ENCODE data around the gene CSN3.
"Not testable (repeated sequence)": the region's sequence is repeated elsewhere in the genome, so short reads cannot be mapped to it uniquely, and the experiment has no call there.

Gene CSN3

DNA sequence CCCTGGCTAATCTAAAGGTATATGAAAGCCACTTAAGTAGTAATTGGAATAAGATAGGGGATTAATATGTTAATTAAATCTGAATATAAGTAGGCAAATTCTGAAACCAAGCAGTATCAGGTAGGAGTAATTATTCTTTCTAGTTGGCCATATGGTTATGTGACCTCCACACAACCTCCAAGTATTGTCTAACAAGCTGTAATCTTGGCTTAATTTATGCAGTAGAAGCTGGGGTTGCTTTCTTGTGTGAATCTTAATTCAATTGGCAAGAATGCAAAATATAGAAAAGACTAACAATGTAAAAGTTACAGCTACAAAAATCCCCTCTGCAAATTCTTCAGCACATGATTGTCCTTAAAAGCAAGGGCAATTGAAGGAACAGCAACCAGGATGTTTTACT lies 26.3 kb upstream of the CSN3 start:
- H3K9me3 ChIP-seq (ENCODE audit: control extremely low read depth in 1 of 5, control insufficient read depth in 4 of 5, insufficient read depth in 2 of 5, low read depth in 1 of 5, low read length in 4 of 5); H3K27me3 ChIP-seq (replicated peaks in 2 of 5; ENCODE audit: control insufficient read depth in 4 of 5, insufficient read depth in 5 of 5, low read length in 4 of 5); H3K27ac ChIP-seq (ENCODE audit: insufficient read depth in 1 of 2, low read depth in 1 of 2, low read length in 2 of 2, poor library complexity in 1 of 2, severe bottlenecking in 2 of 2); H3K4me3 ChIP-seq (ENCODE audit: control insufficient read depth in 1 of 7, extremely low read depth in 1 of 7, insufficient read depth in 4 of 7, low read depth in 2 of 7, low read length in 6 of 7); CTCF ChIA-PET; POLR2A ChIA-PET; H3K36me3 ChIP-seq (ENCODE audit: control insufficient read depth in 4 of 4, insufficient read depth in 4 of 4, low read length in 3 of 4); H3K4me1 ChIP-seq (ENCODE audit: control extremely low read depth in 1 of 4, control insufficient read depth in 4 of 4, insufficient read depth in 4 of 4, low read length in 3 of 4); DNase-seq: not testable (repeated sequence)

- POLR2A ChIA-PET, result not testable (repeated sequence)
These were observed 25.8 kb upstream of the CSN3 start for GRCh38 chr4:70216550-70216949.

DNA sequence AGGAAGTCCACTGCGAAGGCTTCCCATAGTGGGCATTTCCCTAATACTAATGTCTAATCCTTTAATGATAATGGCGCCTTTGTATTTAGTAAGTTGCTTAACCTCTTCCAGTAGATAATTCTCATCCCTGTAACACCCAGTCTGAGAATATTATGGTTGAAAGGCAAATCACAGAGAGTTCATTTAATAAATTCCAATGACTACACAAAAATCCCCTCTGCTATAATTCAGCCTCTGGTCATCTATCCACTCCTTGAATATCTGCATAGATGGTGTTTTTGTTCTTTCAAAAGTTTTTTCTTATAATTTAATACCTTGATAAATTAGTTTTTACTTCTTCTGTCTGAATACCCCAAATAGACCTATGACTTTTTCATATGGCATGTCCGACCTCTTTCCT lies 21.0 kb upstream of the CSN3 start:
- H3K27ac ChIP-seq (ENCODE audit: insufficient read depth in 1 of 2, low read depth in 1 of 2, low read length in 2 of 2, poor library complexity in 1 of 2, severe bottlenecking in 2 of 2); DNase-seq; POLR2A ChIA-PET; CTCF ChIA-PET; H3K4me3 ChIP-seq (ENCODE audit: control insufficient read depth in 1 of 7, extremely low read depth in 1 of 7, insufficient read depth in 4 of 7, low read depth in 2 of 7, low read length in 6 of 7); H3K36me3 ChIP-seq (ENCODE audit: control insufficient read depth in 4 of 4, insufficient read depth in 4 of 4, low read length in 3 of 4); H3K4me1 ChIP-seq (ENCODE audit: control extremely low read depth in 1 of 4, control insufficient read depth in 4 of 4, insufficient read depth in 4 of 4, low read length in 3 of 4); H3K27me3 ChIP-seq (replicated peaks in 2 of 5; ENCODE audit: control insufficient read depth in 4 of 5, insufficient read depth in 5 of 5, low read length in 4 of 5); H3K9me3 ChIP-seq (ENCODE audit: control extremely low read depth in 1 of 5, control insufficient read depth in 4 of 5, insufficient read depth in 2 of 5, low read depth in 1 of 5, low read length in 4 of 5): not testable (repeated sequence)
- WGBS (ENCODE audit: insufficient coverage), result no CpG with 5 or more reads among the region's 3 CpGs

More at GRCh38 chr4:70216550-70216949, 25.8 kb upstream of the CSN3 start:
- CTCF ChIA-PET; DNase-seq; H3K36me3 ChIP-seq (ENCODE audit: control insufficient read depth in 4 of 4, insufficient read depth in 4 of 4, low read length in 3 of 4); H3K27me3 ChIP-seq (replicated peaks in 2 of 5; ENCODE audit: control insufficient read depth in 4 of 5, insufficient read depth in 5 of 5, low read length in 4 of 5); H3K4me3 ChIP-seq (ENCODE audit: control insufficient read depth in 1 of 7, extremely low read depth in 1 of 7, insufficient read depth in 4 of 7, low read depth in 2 of 7, low read length in 6 of 7); H3K4me1 ChIP-seq (ENCODE audit: control extremely low read depth in 1 of 4, control insufficient read depth in 4 of 4, insufficient read depth in 4 of 4, low read length in 3 of 4); H3K27ac ChIP-seq (ENCODE audit: insufficient read depth in 1 of 2, low read depth in 1 of 2, low read length in 2 of 2, poor library complexity in 1 of 2, severe bottlenecking in 2 of 2); H3K9me3 ChIP-seq (ENCODE audit: control extremely low read depth in 1 of 5, control insufficient read depth in 4 of 5, insufficient read depth in 2 of 5, low read depth in 1 of 5, low read length in 4 of 5): not testable (repeated sequence)
- WGBS (ENCODE audit: insufficient coverage), result no CpG with 5 or more reads among the region's 1 CpG

GRCh38 chr4:70221818-70222217 lies 20.6 kb upstream of the CSN3 start:
- H3K4me1 ChIP-seq (ENCODE audit: control extremely low read depth in 1 of 4, control insufficient read depth in 4 of 4, insufficient read depth in 4 of 4, low read length in 3 of 4); POLR2A ChIA-PET; H3K4me3 ChIP-seq (ENCODE audit: control insufficient read depth in 1 of 7, extremely low read depth in 1 of 7, insufficient read depth in 4 of 7, low read depth in 2 of 7, low read length in 6 of 7); H3K27ac ChIP-seq (ENCODE audit: insufficient read depth in 1 of 2, low read depth in 1 of 2, low read length in 2 of 2, poor library complexity in 1 of 2, severe bottlenecking in 2 of 2); H3K27me3 ChIP-seq (replicated peaks in 2 of 5; ENCODE audit: control insufficient read depth in 4 of 5, insufficient read depth in 5 of 5, low read length in 4 of 5); H3K9me3 ChIP-seq (ENCODE audit: control extremely low read depth in 1 of 5, control insufficient read depth in 4 of 5, insufficient read depth in 2 of 5, low read depth in 1 of 5, low read length in 4 of 5); CTCF ChIA-PET; DNase-seq; H3K36me3 ChIP-seq (ENCODE audit: control insufficient read depth in 4 of 4, insufficient read depth in 4 of 4, low read length in 3 of 4): not testable (repeated sequence)

DNA sequence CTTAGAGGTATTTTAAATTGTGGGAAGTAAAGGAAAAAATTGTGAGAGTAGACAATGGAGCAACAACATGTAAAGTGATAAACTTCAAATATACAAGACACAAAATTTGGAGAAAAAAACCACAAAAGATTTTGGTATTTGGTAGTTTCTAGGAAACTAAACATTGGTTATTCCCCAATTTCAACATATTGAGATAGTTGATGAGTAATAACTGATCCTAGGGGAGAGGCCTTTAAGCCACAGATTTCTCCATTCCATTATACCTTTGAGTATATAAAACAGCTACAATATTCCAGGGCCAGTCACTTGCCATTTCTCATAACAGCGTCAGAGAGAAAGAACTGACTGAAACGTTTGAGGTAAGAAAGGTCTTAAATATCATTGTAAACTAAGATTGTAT lies 16.6 kb upstream of the CSN3 start, which contains the start of gene FDCSP:
TSS of gene FDCSP (plus strand) at position 301 of the 400 bp plus-strand sequence. CDS start 5,071 bp downstream, outside the sequence.
- H3K9me3 ChIP-seq (ENCODE audit: control extremely low read depth in 1 of 5, control insufficient read depth in 4 of 5, insufficient read depth in 2 of 5, low read depth in 1 of 5, low read length in 4 of 5), result no peaks in the 10 kb centered on the region
- H3K4me1 ChIP-seq (ENCODE audit: control extremely low read depth in 1 of 4, control insufficient read depth in 4 of 4, insufficient read depth in 4 of 4, low read length in 3 of 4), result no peaks in the 10 kb centered on the region
- H3K27me3 ChIP-seq (replicated peaks in 2 of 5; ENCODE audit: control insufficient read depth in 4 of 5, insufficient read depth in 5 of 5, low read length in 4 of 5), result no peaks in the 10 kb centered on the region
- H3K4me3 ChIP-seq (ENCODE audit: control insufficient read depth in 1 of 7, extremely low read depth in 1 of 7, insufficient read depth in 4 of 7, low read depth in 2 of 7, low read length in 6 of 7), result no peak within 1 kb of the TSS
- H3K27ac ChIP-seq (ENCODE audit: insufficient read depth in 1 of 2, low read depth in 1 of 2, low read length in 2 of 2, poor library complexity in 1 of 2, severe bottlenecking in 2 of 2), result no peak within 1 kb of the TSS
- H3K36me3 ChIP-seq (ENCODE audit: control insufficient read depth in 4 of 4, insufficient read depth in 4 of 4, low read length in 3 of 4), result no peaks in the 10 kb centered on the region
- WGBS (ENCODE audit: insufficient coverage), result no CpG with 5 or more reads among the region's 2 CpGs
- ChIA-PET CTCF (no interaction called here), POLR2A (no interaction called here)
- no peak for DNase-seq

DNA sequence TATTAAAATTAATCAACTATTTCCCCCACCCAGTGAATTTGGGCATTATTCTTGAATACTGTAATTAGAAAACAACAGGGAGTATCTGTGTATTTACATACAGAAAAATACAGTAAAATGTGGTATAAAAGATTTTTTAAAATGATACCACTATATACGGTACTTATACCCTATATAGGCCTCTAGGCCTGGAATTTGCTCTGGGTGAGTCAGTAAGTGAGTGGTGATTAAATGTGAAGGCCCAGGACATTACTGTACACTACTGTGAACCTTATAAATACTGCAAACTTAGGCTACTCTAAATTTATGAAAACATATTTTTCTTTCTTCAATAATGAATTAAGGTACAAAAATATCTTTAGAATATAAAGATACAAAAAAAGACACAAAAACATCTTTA lies 6.3 kb upstream of the CSN3 start:
- Histone ChIP-seq H3K4me3 (ENCODE audit: control insufficient read depth in 1 of 7, extremely low read depth in 1 of 7, insufficient read depth in 4 of 7, low read depth in 2 of 7, low read length in 6 of 7) (no peak overlapping the region), H3K9me3 (ENCODE audit: control extremely low read depth in 1 of 5, control insufficient read depth in 4 of 5, insufficient read depth in 2 of 5, low read depth in 1 of 5, low read length in 4 of 5) (no peaks in the 10 kb centered on the region), H3K4me1 (ENCODE audit: control extremely low read depth in 1 of 4, control insufficient read depth in 4 of 4, insufficient read depth in 4 of 4, low read length in 3 of 4) (no peaks in the 10 kb centered on the region), H3K27me3 (replicated peaks in 2 of 5; ENCODE audit: control insufficient read depth in 4 of 5, insufficient read depth in 5 of 5, low read length in 4 of 5) (no peaks in the 10 kb centered on the region), H3K27ac (ENCODE audit: insufficient read depth in 1 of 2, low read depth in 1 of 2, low read length in 2 of 2, poor library complexity in 1 of 2, severe bottlenecking in 2 of 2) (no peak overlapping the region), H3K36me3 (ENCODE audit: control insufficient read depth in 4 of 4, insufficient read depth in 4 of 4, low read length in 3 of 4) (no peaks in the 10 kb centered on the region)
- ChIA-PET POLR2A (no interaction called here), CTCF (interaction anchor here (1.5 kb wide), 1 partner anchor 17 kb away, joined by 4 read pairs; no protein-coding TSS in a partner anchor)
- DNase-seq, result no peak
- WGBS (ENCODE audit: insufficient coverage), result no CpG with 5 or more reads among the region's 1 CpG

DNA sequence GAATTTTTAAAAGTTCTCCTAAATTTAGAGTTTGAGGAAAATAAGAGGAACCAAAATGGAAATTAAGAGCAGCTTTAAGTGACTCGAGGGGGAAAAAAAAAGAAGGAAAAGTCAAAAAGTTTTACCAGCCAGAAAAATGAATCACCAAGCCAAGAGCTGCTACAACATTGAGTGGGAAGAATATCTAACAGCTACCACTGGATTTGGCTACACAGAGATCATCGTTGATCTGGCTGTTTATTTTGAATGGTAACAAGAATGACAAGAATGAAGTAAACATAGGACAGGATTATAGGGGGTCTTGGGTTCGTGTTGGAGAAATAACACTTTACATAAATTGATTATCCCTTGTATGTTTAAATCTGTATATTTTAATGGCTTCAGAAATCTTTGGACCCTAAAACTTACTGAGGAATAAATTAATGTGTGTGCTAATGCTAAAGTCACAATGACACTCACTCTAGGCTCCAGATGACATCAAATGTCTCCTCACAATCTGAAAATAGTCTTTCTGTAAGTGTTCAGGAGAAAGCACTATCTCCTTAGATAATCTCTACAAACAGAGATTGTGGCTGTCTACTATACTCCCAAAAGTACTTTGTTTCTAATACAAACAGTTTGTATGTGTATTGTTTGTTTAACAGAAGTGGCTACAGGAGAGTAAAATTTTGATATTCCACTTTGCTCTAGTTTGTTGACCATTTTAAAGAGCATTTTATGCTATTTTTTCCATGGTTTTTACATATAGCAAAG lies 3.1 kb upstream of the CSN3 start:
- CTCF ChIA-PET, result interaction anchor here (0.7 kb wide), 1 partner anchor 10 kb away, joined by 3 read pairs; no protein-coding TSS in a partner anchor
- WGBS (ENCODE audit: insufficient coverage), result 100% methylated on average over 1 of the region's 3 CpGs

More for the DNA sequence above, 3.1 kb upstream of the CSN3 start:
- no peak for DNase-seq
- Histone ChIP-seq H3K4me1 (ENCODE audit: control extremely low read depth in 1 of 4, control insufficient read depth in 4 of 4, insufficient read depth in 4 of 4, low read length in 3 of 4) (no peaks in the 10 kb centered on the region), H3K36me3 (ENCODE audit: control insufficient read depth in 4 of 4, insufficient read depth in 4 of 4, low read length in 3 of 4) (no peaks in the 10 kb centered on the region), H3K9me3 (ENCODE audit: control extremely low read depth in 1 of 5, control insufficient read depth in 4 of 5, insufficient read depth in 2 of 5, low read depth in 1 of 5, low read length in 4 of 5) (no peaks in the 10 kb centered on the region), H3K27me3 (replicated peaks in 2 of 5; ENCODE audit: control insufficient read depth in 4 of 5, insufficient read depth in 5 of 5, low read length in 4 of 5) (no peaks in the 10 kb centered on the region), H3K4me3 (ENCODE audit: control insufficient read depth in 1 of 7, extremely low read depth in 1 of 7, insufficient read depth in 4 of 7, low read depth in 2 of 7, low read length in 6 of 7) (no peak overlapping the region), H3K27ac (ENCODE audit: insufficient read depth in 1 of 2, low read depth in 1 of 2, low read length in 2 of 2, poor library complexity in 1 of 2, severe bottlenecking in 2 of 2) (no peak overlapping the region)
- POLR2A ChIA-PET, result no interaction called here

Data from common myeloid progenitor, CD34-positive (primary cell).